Right kidney (tissue), 1 donor: ENCODE measurements around the gene PTPN13.

ENCODE experiments used
- DNase-seq: peaks from one replicate; pipeline ENCODE4 v3.0.0-alpha.2; 2016

PTPN13 gene

DNA sequence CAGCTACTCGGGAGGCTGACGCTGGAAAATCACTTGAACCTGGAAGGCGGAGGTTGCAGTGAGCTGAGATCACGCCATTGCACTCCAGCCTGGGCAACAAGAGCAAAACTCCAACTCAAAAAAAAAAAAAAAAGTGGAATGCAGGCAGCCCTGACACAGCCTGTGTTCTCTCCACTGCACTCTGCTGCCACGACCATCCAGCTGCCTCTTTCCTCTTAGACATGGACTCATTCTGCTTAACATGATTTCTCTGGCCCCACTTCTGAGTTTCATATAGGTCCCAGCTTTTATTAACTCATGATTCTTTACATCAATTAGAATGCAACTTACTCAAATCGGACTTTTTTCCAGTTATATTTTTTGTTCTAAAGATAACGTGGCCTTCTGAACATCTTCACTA, 225.4 kb downstream of the PTPN13 start:
- no peak for DNase-seq

DNA sequence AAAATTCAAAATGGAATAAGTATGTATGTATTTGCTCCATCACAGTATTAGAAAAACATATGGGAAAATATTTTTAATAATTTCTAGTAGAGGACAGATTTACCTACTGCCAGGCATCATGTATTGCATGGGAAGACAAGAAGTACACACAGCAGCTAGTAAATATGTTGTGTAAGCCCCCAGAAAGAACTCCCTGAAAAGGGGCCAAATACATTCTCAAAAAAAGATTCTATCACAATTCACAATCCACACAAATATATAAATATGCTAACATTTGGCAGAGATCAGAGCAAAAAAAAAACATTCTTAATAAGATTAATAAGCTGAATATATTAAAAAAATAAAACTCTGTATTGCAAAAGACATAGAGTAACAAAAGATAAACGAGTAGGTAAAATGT, 227.0 kb downstream of the PTPN13 start:
- DNase-seq: no peak

DNA sequence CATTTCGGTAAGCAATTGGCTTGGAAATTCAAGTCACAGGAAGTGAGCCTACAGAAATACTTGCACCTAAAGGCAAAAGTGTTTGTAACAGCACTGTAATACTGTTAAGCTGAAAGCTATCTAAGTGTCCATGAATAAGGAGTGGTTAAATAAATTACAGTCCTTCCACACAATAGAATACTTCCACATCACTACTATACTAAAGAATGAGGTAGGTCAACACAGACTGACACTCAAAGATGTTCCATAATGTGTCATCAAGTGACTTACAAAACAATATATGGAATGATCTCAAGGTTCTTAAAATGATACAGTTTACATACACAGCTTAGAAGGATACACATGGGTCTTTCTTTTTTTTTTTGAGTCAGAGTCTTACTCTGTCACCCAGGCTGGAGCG, 228.0 kb downstream of the PTPN13 start:
- DNase-seq: no peak

DNA sequence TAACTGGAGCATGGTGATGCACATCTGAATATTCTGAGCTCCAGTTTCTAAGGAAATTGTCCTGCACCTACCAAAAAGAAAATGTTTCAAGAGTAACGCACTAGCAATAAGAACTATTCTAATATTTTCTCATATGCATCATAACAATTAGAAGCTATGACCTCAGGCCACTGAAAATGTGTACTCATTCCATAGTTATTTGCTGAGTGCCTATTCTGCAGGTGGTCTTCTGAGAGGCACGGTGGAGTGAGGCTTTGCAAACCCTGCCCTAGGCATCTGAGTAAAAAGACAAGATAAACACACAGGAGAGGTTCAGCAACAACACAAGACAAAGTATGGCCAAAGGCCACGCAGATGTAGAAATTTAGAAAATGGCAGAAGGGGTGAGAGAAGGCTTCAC, 231.4 kb downstream of the PTPN13 start:
- DNase-seq: no peak

DNA sequence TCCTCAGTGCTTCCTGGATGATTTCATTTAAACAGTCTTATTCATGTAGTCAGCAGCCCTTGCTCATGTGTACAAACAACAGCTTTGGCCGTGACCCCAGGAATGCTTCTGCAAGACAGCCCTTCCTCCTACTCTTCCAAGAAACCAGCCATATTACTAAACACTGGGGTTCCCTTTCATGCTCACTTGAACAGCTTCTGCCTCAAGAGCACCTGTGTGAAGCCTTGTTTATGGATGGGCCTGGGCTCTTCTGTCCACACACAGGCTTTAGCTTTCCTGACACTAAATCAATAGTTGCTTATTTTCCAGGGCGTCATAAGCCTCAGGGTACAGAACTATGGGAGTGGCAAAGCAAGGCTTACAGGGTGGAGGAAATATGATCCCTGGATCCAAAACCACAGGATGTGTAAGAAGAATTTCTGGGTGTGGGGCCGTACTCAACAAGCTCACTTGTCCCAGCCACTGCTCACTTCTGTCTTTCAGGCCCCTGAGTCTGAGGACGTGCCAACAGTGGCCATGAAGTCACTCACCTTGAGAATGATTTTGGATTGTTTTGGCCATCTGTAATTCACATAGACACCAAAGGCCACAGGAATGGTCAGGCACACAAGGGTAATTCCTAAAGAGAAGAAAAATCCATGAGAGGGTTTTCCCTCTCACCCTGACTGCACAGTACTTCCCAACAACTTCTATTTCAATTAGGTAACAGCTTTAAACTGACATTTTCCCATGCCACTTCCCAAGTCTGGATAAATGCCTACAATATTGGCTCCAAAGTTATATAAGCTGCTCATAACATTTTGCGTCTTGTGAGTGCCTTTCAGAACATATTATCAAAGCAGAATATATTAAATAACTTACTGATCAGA, 237.4 kb downstream of the PTPN13 start:
- DNase-seq: no peak

DNA sequence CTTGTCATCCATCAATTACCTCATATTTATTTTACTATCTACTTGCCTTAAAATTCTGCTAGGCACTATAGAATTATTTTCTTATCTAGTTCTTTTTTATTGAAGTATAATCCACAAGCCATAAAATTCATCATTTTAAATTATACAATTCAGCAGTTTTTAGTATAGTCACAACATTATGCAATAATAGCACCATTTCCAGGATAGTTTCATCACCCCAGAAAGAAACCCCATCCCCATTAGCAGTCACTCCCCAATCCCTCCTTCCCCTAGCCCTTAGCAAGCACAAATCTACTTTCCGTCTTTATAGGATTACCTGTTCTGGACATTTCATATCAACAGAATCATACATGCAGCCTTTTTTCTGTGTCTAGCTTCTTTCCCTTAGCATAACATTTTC, 239.5 kb downstream of the PTPN13 start:
- DNase-seq: no peak

DNA sequence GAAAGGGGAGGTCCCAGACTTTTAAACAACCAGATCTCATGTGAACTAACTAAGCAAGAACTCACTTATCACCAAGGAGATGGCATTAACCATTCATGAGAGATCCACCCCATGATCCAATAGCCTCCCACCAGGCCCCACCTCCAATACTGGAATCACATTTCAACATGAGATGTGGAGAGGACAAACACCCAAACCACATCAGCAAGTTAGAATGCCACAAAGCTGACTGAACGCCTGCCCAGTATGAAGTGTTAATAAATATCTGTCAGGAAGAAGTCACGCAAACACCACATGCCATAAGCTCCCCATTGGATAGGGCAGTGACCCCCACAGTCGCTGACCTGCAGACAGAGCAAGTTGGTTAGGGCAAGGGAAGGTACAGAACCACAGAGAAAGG, 240.8 kb downstream of the PTPN13 start:
- DNase-seq: no peak

DNA sequence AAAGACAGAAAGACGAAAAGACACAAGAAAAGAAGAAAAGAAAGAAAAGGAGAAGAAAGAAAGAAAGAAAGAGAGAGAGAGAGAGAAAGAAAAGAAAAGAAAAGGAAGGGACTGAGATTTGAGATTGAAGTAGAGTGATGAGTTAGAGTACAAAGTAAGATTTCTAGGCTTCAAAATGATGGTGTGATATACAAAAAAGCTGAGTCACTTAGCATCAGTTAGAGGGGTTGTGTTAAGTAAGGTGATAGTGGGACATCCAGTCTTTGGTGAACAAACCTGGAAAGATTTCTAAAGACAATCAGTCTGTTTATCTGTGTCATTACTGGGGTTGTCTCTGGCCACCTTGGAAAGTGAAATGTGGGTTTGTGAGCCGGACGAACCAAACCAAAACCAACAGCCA, 241.6 kb downstream of the PTPN13 start:
- no peak for DNase-seq

DNA sequence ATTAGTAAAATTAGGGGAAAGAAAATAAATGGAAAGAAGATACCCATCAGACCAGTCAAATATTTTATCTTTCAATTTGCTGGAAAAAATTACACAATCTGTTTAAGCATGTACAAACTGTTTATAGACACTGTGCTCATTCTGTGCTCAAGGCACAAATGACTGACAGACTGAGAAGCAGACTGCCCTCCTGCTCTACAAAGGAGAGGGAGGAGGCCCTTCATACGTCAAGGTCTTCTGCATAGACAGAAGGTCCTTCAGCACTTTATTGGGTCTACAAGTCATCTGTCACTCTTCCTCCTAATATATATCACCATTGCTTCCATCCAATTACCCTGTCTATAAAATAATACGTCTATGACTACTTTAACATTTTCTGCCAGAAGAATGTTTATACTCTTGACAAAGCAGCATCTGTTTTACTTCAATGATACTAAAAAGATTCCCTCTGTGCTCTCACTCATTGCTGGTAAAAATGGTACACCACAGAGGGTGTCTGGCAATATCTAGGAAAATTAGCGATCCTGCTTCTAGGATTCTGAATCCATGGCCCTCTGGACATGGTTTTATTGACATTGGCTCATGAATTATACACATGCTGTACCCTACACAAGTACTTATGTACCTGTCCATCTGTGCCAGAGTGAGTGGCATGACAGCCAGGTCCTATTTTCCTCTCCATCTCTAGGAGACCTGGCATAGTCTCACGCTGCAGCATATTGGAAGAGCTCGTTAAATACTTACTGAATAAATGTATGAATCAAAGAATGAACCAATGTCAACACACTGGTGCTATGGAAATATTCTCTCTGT, 243.8 kb downstream of the PTPN13 start:
- DNase-seq: no peak

DNA sequence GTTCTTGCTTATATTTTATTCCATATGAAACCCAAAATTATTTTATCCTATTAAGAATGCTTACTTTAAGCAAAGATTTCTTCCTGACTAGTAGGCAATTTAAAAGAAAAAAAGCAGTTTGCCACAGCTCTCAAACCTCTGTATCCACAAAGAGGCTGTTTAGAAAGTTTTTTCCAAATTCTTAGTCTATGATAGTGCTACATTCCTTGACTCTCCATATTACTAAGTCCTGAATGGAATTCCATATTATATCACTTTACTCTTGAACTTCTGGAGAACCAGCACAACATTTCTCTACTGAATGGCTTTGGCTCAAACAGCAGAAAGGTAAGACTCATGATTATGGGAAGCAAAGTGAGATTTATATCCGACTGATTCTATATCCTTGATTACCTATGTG, 246.7 kb downstream of the PTPN13 start:
- DNase-seq: no peak

DNA sequence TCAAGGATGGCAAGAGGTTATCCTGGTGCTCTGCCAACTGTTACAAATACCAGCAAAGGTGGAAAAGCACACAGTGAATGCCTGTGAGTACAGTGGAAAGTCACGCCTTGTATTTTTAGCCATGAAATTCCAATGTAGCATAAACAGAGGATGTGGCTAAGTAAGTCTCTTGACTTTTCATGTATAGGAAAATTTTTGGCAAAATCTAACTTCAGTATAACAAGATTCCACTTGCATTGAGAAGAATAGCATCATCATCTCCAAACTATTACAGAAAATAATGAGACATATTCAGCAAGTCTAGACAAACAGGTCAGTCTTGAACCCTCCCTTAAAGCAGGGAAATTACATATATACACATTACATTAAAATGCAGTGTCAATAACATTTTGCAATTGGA, 247.2 kb downstream of the PTPN13 start:
- DNase-seq: no peak

DNA sequence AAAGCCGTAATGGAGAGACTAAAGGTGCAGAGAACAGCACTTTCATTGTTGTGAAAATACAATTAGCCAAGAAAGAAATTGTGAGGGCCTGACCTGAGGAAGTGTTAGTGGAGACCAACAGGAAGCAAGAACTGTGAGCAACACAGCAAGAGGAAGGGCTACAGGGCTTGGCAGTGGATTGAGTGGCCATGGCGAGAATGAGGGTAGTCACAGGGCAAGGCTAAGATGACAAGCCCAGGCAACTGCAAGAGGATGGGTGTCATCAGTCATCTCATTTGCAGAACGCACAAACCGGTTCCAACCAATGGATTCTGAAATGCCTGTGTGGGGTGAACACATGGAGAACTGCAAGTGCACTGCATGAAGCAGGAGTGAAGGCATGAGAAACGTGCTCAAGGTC, 251.5 kb downstream of the PTPN13 start:
- DNase-seq: no peak

DNA sequence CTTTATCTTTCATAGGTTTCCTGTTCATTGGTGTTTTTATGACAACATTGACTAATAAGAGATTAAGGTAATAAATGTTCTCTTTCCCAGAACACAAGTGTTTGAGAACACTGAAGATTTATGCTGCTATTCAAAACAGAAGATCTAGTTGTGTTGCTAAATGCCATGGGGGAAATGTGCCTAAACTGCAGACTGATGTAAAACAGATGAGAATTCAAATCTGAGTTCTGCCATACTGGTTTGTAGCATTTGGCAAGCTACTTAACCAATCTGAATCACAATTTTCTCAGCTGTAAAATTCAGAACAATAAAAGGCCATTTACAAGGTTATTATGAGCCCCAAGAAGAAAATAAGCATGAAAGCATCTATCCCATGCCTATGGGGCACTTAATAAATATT, 252.8 kb downstream of the PTPN13 start:
- no peak for DNase-seq

DNA sequence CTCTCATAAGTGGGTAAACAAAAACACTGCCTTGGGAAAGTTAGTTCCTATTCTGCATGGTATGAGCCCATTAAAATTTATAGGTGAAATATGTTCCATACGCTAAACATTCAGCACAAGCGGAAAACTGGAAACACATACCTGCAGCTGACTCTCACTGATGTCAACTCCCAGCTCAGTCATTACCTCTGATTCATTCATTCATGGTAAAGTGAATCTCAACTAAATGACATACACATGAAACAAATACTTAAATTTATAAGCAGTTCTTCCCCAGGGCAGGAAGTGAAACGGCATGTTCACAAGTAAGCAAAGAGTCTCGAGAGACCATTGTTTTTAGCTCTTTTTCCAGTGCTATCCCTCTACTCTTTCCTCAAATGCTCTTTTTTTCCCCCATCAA, 253.5 kb downstream of the PTPN13 start:
- DNase-seq: no peak

DNA sequence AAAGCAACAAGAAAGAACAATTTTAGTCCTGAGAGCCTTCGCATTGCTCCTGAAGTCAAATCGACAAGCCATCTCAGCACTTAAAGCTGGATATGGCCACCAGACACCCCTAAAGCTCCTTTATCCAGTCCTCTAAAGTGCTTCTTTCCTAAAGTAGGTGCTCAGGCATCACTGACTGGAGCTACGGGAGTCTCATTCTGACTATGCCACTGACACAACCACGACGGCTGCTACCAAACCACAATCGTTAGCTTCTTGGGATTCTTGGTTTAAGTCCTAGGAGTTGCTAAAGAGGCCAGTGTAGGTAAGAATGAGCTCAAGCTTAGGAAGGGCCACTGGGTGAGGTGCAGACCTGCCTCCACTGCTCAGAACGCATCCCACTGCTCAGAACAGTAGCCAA, 254.0 kb downstream of the PTPN13 start:
- DNase-seq: no peak

DNA sequence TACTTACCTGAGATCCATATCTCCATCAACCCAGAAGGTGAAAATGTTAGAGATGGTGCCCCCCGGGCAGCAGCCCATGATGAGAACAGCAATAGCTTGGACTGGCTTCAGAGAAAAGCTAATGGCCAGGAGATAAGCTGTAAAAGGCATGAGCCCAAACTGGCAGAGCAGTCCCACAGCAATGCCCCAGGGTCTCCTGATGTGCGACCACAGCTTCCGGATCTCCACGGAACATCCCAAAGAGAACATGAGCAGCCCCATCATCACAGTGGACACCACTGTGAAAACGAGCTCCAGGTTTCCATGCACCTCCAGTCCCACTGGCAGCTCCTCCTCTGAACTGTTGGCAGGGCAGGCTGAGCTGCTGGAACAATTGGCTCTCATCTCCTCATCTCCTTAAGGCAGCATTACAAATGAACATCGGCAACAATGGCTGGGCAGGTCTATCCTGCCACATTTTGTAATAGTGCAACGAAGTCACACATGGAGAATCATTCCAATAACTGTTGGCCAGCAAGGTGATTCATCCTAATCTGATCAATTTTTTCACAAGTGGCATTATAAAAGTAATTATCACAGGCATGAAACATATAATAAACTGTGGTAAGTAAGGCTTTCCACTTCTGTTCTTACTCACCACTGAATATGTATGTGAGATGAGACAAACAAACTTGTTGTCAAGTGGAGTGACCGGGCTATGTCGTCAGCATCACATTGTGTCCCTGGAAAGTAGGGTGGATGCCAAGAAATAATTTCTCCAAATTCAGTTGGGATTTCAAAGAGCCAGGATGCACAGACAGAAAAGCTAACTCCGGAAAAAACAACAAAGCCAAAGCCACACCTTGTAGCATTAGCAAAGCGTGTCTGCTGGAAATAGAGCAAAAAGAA, 254.9 kb downstream of the PTPN13 start, which contains the start of gene SLC10A6:
SLC10A6 (minus strand) TSS at position 653 of the 888 bp plus-strand sequence; CDS start at position 384, 269 bp downstream.
- DNase-seq: no peak

DNA sequence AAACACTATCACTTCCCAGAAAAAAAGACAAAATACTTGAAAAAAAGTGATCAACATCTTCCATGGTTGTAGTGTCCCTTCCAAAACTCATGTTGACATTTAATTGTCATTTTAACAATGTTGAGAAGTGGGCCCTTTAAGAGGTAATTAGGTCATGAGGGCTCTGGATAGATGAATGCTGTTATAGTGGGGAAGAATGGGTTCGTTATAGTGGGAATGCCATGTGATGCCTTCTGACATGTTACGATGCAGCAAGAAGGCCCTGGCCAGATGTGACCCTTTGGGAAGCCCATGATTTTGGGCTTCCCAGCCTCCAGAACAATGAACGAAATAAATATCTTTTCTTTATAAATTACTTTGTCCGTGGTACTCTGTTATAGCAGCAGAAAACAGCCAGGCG, 259.1 kb downstream of the PTPN13 start:
- no peak for DNase-seq

DNA sequence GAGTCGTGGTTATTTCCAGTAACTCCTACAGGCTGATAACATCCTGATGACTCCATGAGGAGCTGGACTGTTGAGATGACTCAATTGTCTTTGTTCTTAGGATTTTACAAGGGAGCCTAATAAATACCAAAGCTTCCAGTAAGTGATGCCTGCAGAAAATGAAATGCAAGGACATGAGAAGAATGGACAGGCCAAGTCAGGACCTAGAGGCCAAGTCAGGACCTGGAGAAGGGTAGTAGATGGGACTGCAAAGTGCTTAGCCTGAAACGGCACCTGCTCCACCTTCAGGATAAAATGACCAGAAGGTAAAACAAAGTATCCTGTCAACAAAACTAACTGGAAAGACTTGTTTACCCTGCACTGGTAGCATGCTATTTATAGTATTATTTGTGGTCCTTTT, 261.5 kb downstream of the PTPN13 start:
- DNase-seq: no peak

DNA sequence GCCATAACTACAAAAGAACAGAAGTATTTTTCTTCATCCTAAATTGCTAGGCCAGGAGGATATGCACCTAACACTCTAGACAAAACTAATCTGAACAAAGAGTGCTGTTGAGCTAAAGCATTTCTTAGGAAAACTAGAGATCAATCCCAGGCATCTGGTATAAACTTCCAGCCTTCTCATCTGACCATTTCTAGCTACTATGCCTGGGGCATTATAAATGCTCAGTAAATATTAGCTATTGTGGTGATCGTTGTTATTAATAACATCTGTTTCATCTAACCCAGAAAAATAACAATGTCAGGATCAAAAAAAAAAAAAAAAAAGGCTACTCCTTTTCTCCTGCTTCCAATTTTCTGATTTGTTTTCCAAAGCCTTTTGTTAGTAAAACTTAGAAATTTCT, 262.8 kb downstream of the PTPN13 start:
- DNase-seq: no peak

DNA sequence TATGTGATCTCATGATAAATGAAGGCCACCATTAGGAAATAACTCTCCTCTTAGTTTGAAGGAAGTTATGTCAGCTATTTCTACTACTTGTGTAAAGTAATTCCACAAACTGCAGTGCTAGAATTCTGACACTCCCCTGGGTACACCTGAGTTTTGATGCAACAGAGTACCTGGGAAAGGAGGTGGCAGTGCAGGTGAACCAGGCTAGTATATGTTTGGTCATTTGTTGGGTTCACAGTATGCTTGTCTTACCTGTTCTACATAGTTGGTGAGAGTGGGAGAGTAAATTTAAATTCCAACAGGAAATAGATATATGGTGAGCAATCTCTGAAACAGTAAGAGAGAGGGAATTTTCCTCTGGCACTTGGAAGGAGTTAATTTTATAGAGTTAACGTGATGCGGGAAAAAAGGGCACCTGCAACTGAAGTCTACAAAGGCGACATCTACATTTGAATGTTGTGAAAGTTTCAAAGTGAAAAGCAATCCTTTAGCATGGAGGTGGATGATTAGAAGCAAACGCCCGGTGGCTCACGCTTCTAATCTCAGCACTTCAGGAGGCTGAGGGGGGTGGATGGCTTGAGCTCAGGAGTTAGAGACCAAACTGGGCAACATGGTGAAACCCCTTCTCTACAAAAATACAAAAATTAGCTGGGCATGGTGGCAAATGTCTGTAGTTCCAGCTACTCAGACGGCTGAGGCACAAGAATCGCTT, 263.4 kb downstream of the PTPN13 start:
- DNase-seq: no peak
